Body of pancreas (tissue), 4 donors: ENCODE measurements around the gene RACK1.

ENCODE experiments used
- CTCF ChIP-seq, 7 experiments: fragments of 450-650 bp in 4 of 7; fragments of 200-600 bp in 3 of 7; sonication (generic) in 3 of 7; IDR thresholded peaks; one replicate each; pipeline ENCODE4 v1.5.1; 2016 to 2019; ENCODE audit warnings: antibody characterized with exemption in 7 of 7
- POLR2A ChIP-seq, 3 donors: fragments of 450-650 bp; IDR thresholded peaks; one replicate each; pipeline ENCODE4 v1.6.1; 2016; ENCODE audit warnings: antibody characterized with exemption in 3 of 3, mild to moderate bottlenecking in 2 of 3

DNA sequence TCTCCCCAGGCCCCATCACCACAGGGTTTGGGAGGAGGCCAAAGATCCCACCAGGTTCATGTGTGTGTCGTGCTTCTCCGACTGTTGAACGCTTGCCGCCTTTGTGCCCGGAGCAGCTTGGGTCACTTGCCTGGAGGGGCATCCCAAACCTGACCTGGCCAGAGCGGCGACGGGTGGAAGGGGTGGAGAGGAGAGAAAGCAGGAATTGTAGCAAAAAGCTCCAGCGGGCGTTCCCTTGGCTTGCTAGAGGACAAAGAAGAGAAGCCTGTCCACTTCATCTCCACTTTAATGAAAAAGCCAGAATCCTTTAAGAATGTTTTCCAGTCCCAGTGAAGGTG, 23.6 kb downstream of the RACK1 start:
- TF ChIP-seq CTCF (IDR thresholded peaks at IDR 0.05), result no peak
- no peak for TF ChIP-seq POLR2A (IDR thresholded peaks at IDR 0.05)
